OCI-LY1 (cell line): ENCODE results near the gene SLC7A4.
A peak's percentile ranks its signal among the peaks of the same experiment; 100 is the strongest.

Experiments used
- H2AFZ ChIP-seq: fragments of 200-600 bp; sonication (generic), shearing (Covaris generic); 2 replicates; pipeline ENCODE4 v1.6.0; 2014; ENCODE audit warnings: antibody characterized with exemption, mild to moderate bottlenecking, low read length
- H3F3A ChIP-seq: fragments of 200-600 bp; sonication (generic), shearing (Covaris generic); 2 replicates; pipeline ENCODE4 v1.6.0; 2014; ENCODE audit warnings: mild to moderate bottlenecking, antibody characterized with exemption, low read length, moderate library complexity; ENCODE audit not compliant: insufficient read depth
- H3K27ac ChIP-seq: fragments of 200-600 bp; sonication (generic); 2 replicates; pipeline ENCODE4 v1.5.1; 2014; ENCODE audit warnings: low read length, mixed run types, mild to moderate bottlenecking, low read depth; ENCODE audit not compliant: poor library complexity, severe bottlenecking
- H3K27me3 ChIP-seq: fragments of 200-600 bp; sonication (generic); 2 replicates; pipeline ENCODE4 v1.6.0; 2014; ENCODE audit warnings: antibody characterized with exemption, mild to moderate bottlenecking, low read length, moderate library complexity; ENCODE audit not compliant: insufficient read depth
- H3K36me3 ChIP-seq: fragments of 200-600 bp; sonication (generic); 2 replicates; pipeline ENCODE4 v1.6.1; 2014; ENCODE audit warnings: mild to moderate bottlenecking, antibody characterized with exemption, low read length, moderate library complexity, mixed read lengths; ENCODE audit not compliant: insufficient read depth
- H3K4me1 ChIP-seq: fragments of 200-600 bp; sonication (generic); 2 replicates; pipeline ENCODE4 v1.5.1; 2014; ENCODE audit warnings: mild to moderate bottlenecking, low read length, moderate library complexity; ENCODE audit not compliant: insufficient read depth, severe bottlenecking
- H3K4me2 ChIP-seq: fragments of 200-600 bp; sonication (generic), shearing (Covaris generic); 2 replicates; pipeline ENCODE4 v1.6.1; 2014; ENCODE audit warnings: low read length
- H3K4me3 ChIP-seq: fragments of 200-600 bp; sonication (generic); 2 replicates; pipeline ENCODE4 v1.5.1; 2014; ENCODE audit warnings: low read length, low read depth, mild to moderate bottlenecking, mixed read lengths; ENCODE audit not compliant: poor library complexity, severe bottlenecking
- H3K79me2 ChIP-seq: fragments of 200-600 bp; shearing (Covaris generic); 2 replicates; pipeline ENCODE4 v1.6.1; 2016; ENCODE audit warnings: mixed run types, low read length, mixed read lengths; ENCODE audit not compliant: insufficient read depth
- H3K9ac ChIP-seq: fragments of 200-600 bp; sonication (generic), shearing (Covaris generic); 2 replicates; pipeline ENCODE4 v1.6.1; 2014; ENCODE audit warnings: mild to moderate bottlenecking, low read length, mixed read lengths
- H3K9me2 ChIP-seq: fragments of 200-600 bp; sonication (generic), shearing (Covaris generic); 2 replicates; pipeline ENCODE4 v1.6.1; 2014; ENCODE audit warnings: low read depth, mild to moderate bottlenecking, low read length, mixed read lengths
- H3K9me3 ChIP-seq: fragments of 200-600 bp; shearing (Covaris generic); 2 replicates; pipeline ENCODE4 v1.6.1; 2014; ENCODE audit warnings: low read length, mixed read lengths
- H4K20me1 ChIP-seq: fragments of 200-600 bp; sonication (generic), shearing (Covaris generic); 2 replicates; pipeline ENCODE4 v1.6.0; 2016; ENCODE audit warnings: mild to moderate bottlenecking, low read length; ENCODE audit not compliant: insufficient read depth
- CTCF ChIP-seq: fragments of 200-600 bp; sonication (generic), shearing (Covaris generic); IDR thresholded peaks from 2 replicates; pipeline ENCODE4 v1.5.1; 2017; ENCODE audit warnings: mild to moderate bottlenecking, antibody characterized with exemption, low read length, moderate library complexity, mixed read lengths
- EZH2 ChIP-seq: fragments of 200-600 bp; sonication (generic), shearing (Covaris generic); IDR thresholded peaks from 2 replicates; pipeline ENCODE4 v1.8.0; 2017; ENCODE audit warnings: borderline replicate concordance, mixed run types, mild to moderate bottlenecking, antibody characterized with exemption, low read length, moderate library complexity, mixed read lengths

The SLC7A4 gene

DNA sequence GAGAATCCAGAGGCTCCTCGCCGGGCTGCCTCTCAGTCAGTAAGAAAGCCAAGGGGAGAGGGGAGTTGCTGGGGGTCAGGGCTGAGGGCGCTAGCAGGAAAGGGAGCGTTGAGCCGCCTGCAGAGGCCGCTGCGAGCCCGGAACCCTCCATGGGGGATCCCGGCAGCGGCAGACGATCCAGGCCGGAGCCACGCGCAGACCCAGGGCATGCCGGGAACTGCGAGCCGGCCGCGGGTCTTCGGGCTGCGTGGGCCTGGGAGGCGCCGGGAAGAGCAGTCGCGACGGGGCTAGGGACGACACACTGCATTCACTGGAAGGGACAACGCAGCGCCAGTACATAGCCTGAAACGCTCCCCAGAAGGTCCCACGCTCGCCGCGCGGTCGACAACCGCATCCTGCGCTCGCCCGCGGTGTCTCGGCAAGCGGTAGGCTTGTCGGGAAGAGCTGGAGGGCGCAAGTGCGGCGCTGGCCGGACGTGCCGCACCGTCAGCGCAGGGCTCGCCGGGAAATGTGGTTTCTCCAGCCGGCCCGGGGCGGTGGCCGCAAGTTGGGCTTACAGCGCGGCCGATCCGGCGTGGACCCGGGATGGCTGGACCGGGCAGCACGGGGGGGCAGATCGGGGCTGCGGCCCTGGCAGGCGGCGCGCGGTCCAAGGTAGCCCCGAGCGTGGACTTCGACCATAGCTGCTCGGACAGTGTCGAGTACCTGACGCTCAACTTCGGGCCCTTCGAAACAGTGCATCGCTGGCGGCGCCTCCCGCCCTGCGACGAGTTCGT, 50.4 kb downstream of the SLC7A4 start, which contains the start of gene LZTR1:
TSS of gene LZTR1 (plus strand) at position 511 of the 776 bp plus-strand sequence. CDS start at position 586, 75 bp downstream.
- peaks cover 20% of the 10 kb centered on the region for H3K4me1 ChIP-seq
- H3K36me3 ChIP-seq: peaks cover 12% of the 10 kb centered on the region; the same call in 1 of the 2 replicates
- peak within 1 kb of the TSS; percentile 98 for H3K4me2 ChIP-seq
- no peaks in the 10 kb centered on the region for H3K9me2 ChIP-seq
- peak within 1 kb of the TSS; percentile 6; the same call in 1 of the 2 replicates for H2AFZ ChIP-seq
- H3K27ac ChIP-seq: peak within 1 kb of the TSS; percentile 19
- H3K27me3 ChIP-seq: no peaks in the 10 kb centered on the region; the same call in 1 of the 2 replicates
- peaks cover 9% of the 10 kb centered on the region for H3K9me3 ChIP-seq
- peak within 1 kb of the TSS; percentile 89 for H3K9ac ChIP-seq
- H3F3A ChIP-seq: no peaks in the 10 kb centered on the region
- H4K20me1 ChIP-seq: no peaks in the 10 kb centered on the region
- no peak for TF ChIP-seq EZH2
- TF ChIP-seq CTCF: peak; percentile 58
- H3K4me3 ChIP-seq: peak within 1 kb of the TSS; percentile 86
- H3K79me2 ChIP-seq: no peaks in the 10 kb centered on the region

DNA sequence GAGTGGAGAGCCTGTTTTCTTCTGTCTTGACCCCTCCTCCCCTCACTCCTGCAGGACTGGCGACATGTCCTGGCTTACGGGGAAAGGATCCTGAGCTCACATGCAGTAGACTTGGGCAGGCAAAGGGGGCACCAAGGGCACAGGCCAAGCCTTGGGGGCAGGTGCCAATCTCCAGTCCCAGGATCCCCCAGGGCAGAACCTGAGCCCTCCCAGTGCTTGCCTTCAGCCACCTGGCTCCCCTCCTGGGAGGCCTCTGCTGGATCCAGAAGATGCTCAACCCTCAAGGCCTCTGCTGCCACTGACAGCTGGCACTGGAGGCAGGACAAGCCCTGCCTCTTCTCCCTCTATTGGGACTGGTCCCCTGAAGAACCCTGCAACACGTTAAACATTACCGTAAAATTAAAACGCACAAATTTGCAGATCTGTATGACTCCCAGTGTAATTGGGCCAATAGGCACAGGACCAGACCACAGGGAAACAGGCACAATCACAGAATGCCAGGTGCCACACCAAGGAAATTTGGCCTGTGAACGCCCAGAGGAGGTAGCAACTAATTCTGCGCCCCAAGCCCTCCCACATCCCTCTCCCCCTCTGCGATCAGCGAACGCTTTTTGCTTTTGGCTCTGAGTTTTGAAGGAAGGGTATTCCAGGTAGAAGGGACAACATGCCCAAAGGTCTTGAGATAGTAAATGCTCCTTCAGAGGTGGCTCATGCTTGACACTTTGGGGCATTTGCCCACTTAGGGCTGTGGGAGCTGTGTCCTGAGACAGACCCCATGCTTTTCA, 51.2 kb downstream of the SLC7A4 start:
- peak overlapping the region; percentile 89 for H3K9ac ChIP-seq
- no peaks in the 10 kb centered on the region for H4K20me1 ChIP-seq
- no peaks in the 10 kb centered on the region for H3K9me2 ChIP-seq
- H3K79me2 ChIP-seq: no peaks in the 10 kb centered on the region
- peaks cover 20% of the 10 kb centered on the region for H3K4me1 ChIP-seq
- peak overlapping the region; percentile 19 for H3K27ac ChIP-seq
- H3K4me2 ChIP-seq: peak overlapping the region; percentile 98
- TF ChIP-seq CTCF: no peak
- no peak for TF ChIP-seq EZH2
- H2AFZ ChIP-seq: no peak overlapping the region
- peak overlapping the region; percentile 86 for H3K4me3 ChIP-seq
- H3K27me3 ChIP-seq: no peaks in the 10 kb centered on the region; the same call in 1 of the 2 replicates
- H3K36me3 ChIP-seq: peaks cover 5% of the 10 kb centered on the region; the same call in 1 of the 2 replicates
- peaks cover 9% of the 10 kb centered on the region for H3K9me3 ChIP-seq
- H3F3A ChIP-seq: no peaks in the 10 kb centered on the region

DNA sequence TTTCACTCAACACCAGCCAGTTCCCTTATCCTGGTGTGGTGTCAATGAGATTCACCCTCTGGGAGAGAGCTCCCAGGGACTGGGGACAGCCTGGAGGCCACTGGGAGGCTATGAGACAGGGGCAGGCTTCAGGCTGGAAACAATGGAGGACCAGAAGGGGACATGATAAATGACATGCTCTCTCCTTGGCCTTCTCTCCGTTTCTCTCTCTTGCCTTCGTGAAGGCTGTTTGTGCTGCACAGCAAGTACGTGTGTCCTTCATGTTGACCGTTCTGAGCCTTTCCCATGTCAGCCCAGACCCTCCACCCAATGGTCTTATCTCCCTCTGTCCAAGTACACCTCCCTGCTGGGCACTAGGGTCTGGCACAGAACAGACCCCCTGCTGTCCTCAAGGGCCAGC, 51.8 kb downstream of the SLC7A4 start:
- no peak overlapping the region for H3K9ac ChIP-seq
- H3K9me3 ChIP-seq: peaks cover 9% of the 10 kb centered on the region
- H3K4me1 ChIP-seq: peaks cover 20% of the 10 kb centered on the region
- TF ChIP-seq EZH2 (no peak), CTCF (no peak)
- H4K20me1 ChIP-seq: no peaks in the 10 kb centered on the region
- H3K79me2 ChIP-seq: no peaks in the 10 kb centered on the region
- H3K36me3 ChIP-seq: no peaks in the 10 kb centered on the region
- no peak overlapping the region for H3K4me2 ChIP-seq
- H2AFZ ChIP-seq: no peak overlapping the region
- no peaks in the 10 kb centered on the region for H3K9me2 ChIP-seq
- no peaks in the 10 kb centered on the region for H3F3A ChIP-seq
- H3K27me3 ChIP-seq: no peaks in the 10 kb centered on the region; the same call in 1 of the 2 replicates
- no peak overlapping the region for H3K4me3 ChIP-seq
- no peak overlapping the region for H3K27ac ChIP-seq
